ENCODE data around the gene MRPL14.
A peak's percentile ranks its signal among the peaks of the same experiment; 100 is the strongest.

Gene MRPL14

GRCh38 chr6:44127186-44128019 is at the start of gene MRPL14, which contains the start of gene TMEM63B:
MRPL14 (minus strand) TSS chr6:44127452; CDS start chr6:44116611, 10,841 bp downstream.
TMEM63B (plus strand) TSS chr6:44127554; CDS start chr6:44134585, 7,031 bp downstream.
- peaks cover 41% of the 10 kb centered on the region for H3K4me1 ChIP-seq (ENCODE audit: low read depth, poor library complexity, severe bottlenecking)
- H3K4me3 ChIP-seq (IDR thresholded peaks at IDR 0.05; ENCODE audit: insufficient read depth, low read depth, low read length) = no peak within 1 kb of the TSS
- peak within 1 kb of the TSS; percentile 45 for H3K27ac ChIP-seq
- no peaks in the 10 kb centered on the region for H3K36me3 ChIP-seq (ENCODE audit: insufficient read depth)
- no peak for TF ChIP-seq CTCF (conservative IDR thresholded peaks at IDR 0.05; ENCODE audit: low read depth, low read length)
- H4K20me1 ChIP-seq (ENCODE audit: insufficient read depth) = peaks cover 38% of the 10 kb centered on the region
- peaks cover 45% of the 10 kb centered on the region for H3K79me2 ChIP-seq (ENCODE audit: insufficient read depth, low read depth)
- H3K4me2 ChIP-seq = peak within 1 kb of the TSS; percentile 88
- peak within 1 kb of the TSS; percentile 73 for H3K9ac ChIP-seq
- no peaks in the 10 kb centered on the region for H3K27me3 ChIP-seq (ENCODE audit: insufficient read depth, low read depth)
- H2AFZ ChIP-seq (ENCODE audit: low read depth) = peak within 1 kb of the TSS; percentile 68

- no peaks in the 10 kb centered on the region for H4K20me1 ChIP-seq (ENCODE audit: insufficient read depth)
- H3K4me2 ChIP-seq = no peak overlapping the region
- H3K27ac ChIP-seq = no peak overlapping the region
- no peak for TF ChIP-seq CTCF (conservative IDR thresholded peaks at IDR 0.05; ENCODE audit: low read depth, low read length)
- H3K4me3 ChIP-seq (IDR thresholded peaks at IDR 0.05; ENCODE audit: insufficient read depth, low read depth, low read length) = no peak overlapping the region
- no peaks in the 10 kb centered on the region for H3K36me3 ChIP-seq (ENCODE audit: insufficient read depth)
- H3K9ac ChIP-seq = no peak overlapping the region
- H3K79me2 ChIP-seq (ENCODE audit: insufficient read depth, low read depth) = no peaks in the 10 kb centered on the region
- peaks cover 8% of the 10 kb centered on the region for H3K4me1 ChIP-seq (ENCODE audit: low read depth, poor library complexity, severe bottlenecking)
- no peaks in the 10 kb centered on the region for H3K27me3 ChIP-seq (ENCODE audit: insufficient read depth, low read depth)
- H2AFZ ChIP-seq (ENCODE audit: low read depth) = no peak overlapping the region
These were observed 49.0 kb upstream of the MRPL14 start for GRCh38 chr6:44176130-44176761.

GRCh38 chr6:44172731-44173500 is 45.7 kb upstream of the MRPL14 start:
- H3K27ac ChIP-seq = no peak overlapping the region
- H2AFZ ChIP-seq (ENCODE audit: low read depth) = peak overlapping the region; percentile 29; the same call in 1 of the 2 replicates
- H3K4me1 ChIP-seq (ENCODE audit: low read depth, poor library complexity, severe bottlenecking) = peaks cover 8% of the 10 kb centered on the region
- H3K36me3 ChIP-seq (ENCODE audit: insufficient read depth) = no peaks in the 10 kb centered on the region
- H3K9ac ChIP-seq = no peak overlapping the region
- no peaks in the 10 kb centered on the region for H4K20me1 ChIP-seq (ENCODE audit: insufficient read depth)
- no peaks in the 10 kb centered on the region for H3K79me2 ChIP-seq (ENCODE audit: insufficient read depth, low read depth)
- TF ChIP-seq CTCF (conservative IDR thresholded peaks at IDR 0.05; ENCODE audit: low read depth, low read length) = peak; percentile 96
- no peak overlapping the region for H3K4me3 ChIP-seq (IDR thresholded peaks at IDR 0.05; ENCODE audit: insufficient read depth, low read depth, low read length)
- 0 out of 2 replicates have a peak, but pooled peaks cover 4% of the 10 kb centered on the region for H3K27me3 ChIP-seq (ENCODE audit: insufficient read depth, low read depth)
- H3K4me2 ChIP-seq = no peak overlapping the region

- no peaks in the 10 kb centered on the region for H3K36me3 ChIP-seq (ENCODE audit: insufficient read depth)
- H3K4me1 ChIP-seq (ENCODE audit: low read depth, poor library complexity, severe bottlenecking) = peaks cover 8% of the 10 kb centered on the region
- H3K79me2 ChIP-seq (ENCODE audit: insufficient read depth, low read depth) = no peaks in the 10 kb centered on the region
- TF ChIP-seq CTCF (conservative IDR thresholded peaks at IDR 0.05; ENCODE audit: low read depth, low read length) = no peak
- H4K20me1 ChIP-seq (ENCODE audit: insufficient read depth) = no peaks in the 10 kb centered on the region
- H3K4me3 ChIP-seq (IDR thresholded peaks at IDR 0.05; ENCODE audit: insufficient read depth, low read depth, low read length) = no peak overlapping the region
- H3K27me3 ChIP-seq (ENCODE audit: insufficient read depth, low read depth) = 0 out of 2 replicates have a peak, but pooled peaks cover 4% of the 10 kb centered on the region
- H3K9ac ChIP-seq = no peak overlapping the region
- no peak overlapping the region for H2AFZ ChIP-seq (ENCODE audit: low read depth)
- H3K4me2 ChIP-seq = no peak overlapping the region
- H3K27ac ChIP-seq = no peak overlapping the region
These were observed 44.8 kb upstream of the MRPL14 start for GRCh38 chr6:44171899-44172546.

Data from KMS-11 (cell line).